Suprapubic skin (tissue), 4 donors: ENCODE measurements around the gene VMAC. TPM values are rescaled to one million over a fixed set of nuclear protein-coding genes. Genes with fewer than 3 reads are reported as not detected.

Experiments
- DNase-seq, 2 donors: peaks; one replicate each; pipeline ENCODE4 v3.0.0-alpha.2; 2019; ENCODE audit warnings: low spot score in 2 of 2
- H3K27ac ChIP-seq: fragments of 200-600 bp; sonication (generic); one replicate; pipeline ENCODE4 v1.5.1; 2019
- H3K27me3 ChIP-seq: fragments of 200-600 bp; sonication (generic); one replicate; pipeline ENCODE4 v1.5.1; 2019
- H3K36me3 ChIP-seq: fragments of 200-600 bp; sonication (generic); one replicate; pipeline ENCODE4 v1.5.1; 2019
- H3K4me1 ChIP-seq: fragments of 200-600 bp; sonication (generic); one replicate; pipeline ENCODE4 v1.5.1; 2019
- H3K4me3 ChIP-seq: fragments of 200-600 bp; sonication (generic); one replicate; pipeline ENCODE4 v1.5.1; 2019; ENCODE audit warnings: mild to moderate bottlenecking
- H3K9me3 ChIP-seq: fragments of 200-600 bp; sonication (generic); one replicate; pipeline ENCODE4 v1.5.1; 2019
- EP300 ChIP-seq: sonication (generic); formaldehyde crosslinking; IDR thresholded peaks from one replicate; pipeline ENCODE4 v1.6.1; 2017; ENCODE audit warnings: antibody characterized with exemption
- POLR2A ChIP-seq, 2 donors: fragments of 450-650 bp; IDR thresholded peaks; one replicate each; pipeline ENCODE4 v1.6.1; 2017; ENCODE audit warnings: antibody characterized with exemption in 2 of 2, mild to moderate bottlenecking in 2 of 2, moderate library complexity in 2 of 2
- POLR2AphosphoS5 ChIP-seq, 3 donors: sonication (generic); formaldehyde crosslinking; IDR thresholded peaks; one replicate each; pipeline ENCODE4 v1.6.1; 2017; ENCODE audit warnings: antibody characterized with exemption in 3 of 3
- WGBS: methylation state at CpG from one replicate; pipeline ENCODE4 v1.1.5; 2018; 5-methylcytosine and 5-hydroxymethylcytosine counted together
- total RNA-seq, 4 donors: library from RNA; depleted of rRNA; stranded (reverse); fragments of >200 nt; gene quantifications; one replicate each; pipeline ENCODE4 v1.1.0, GENCODE V29; 2016
- TF ChIP-seq, protein P1 (sequence below), 2 donors: fragments of 200-600 bp in 1 of 2; fragments of 450-650 bp in 1 of 2; sonication (generic) in 1 of 2; IDR thresholded peaks; one replicate each; pipeline ENCODE4 v1.5.1; 2016 to 2019; ENCODE audit warnings: antibody characterized with exemption in 2 of 2, mild to moderate bottlenecking in 1 of 2, moderate library complexity in 1 of 2

Gene VMAC
- total RNA-seq, 4 donors from 2014 or later: 7.4 to 15.4 (median 12.0) TPM

DNA sequence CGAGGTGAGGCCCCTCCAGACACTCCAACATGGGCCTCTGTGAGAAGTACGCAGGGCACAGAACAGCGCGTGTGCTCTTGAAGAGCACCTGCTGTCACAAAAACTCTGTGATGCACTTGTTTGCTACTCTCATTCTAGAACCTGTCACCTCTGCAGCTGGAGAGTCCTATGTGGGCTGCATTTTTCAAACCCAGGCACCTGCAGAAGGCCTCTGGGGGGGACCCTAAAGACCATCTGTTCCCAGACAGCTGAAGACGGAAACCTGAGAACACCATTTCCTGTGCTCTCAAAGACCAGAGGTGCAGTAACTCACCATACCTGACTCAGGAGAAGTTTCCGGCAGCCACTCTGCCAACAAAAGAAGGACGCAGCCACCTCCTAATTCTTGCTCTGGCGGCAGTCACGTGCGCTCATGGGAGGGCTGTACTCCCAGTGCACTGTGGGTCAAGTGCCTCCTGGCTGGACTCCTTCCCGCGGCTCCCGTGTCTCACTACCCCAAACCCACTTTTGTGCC lies 45.2 kb downstream of the VMAC start:
- no peak for TF ChIP-seq EP300
- no peak for TF ChIP-seq POLR2AphosphoS5 (IDR thresholded peaks at IDR 0.05)
- TF ChIP-seq, protein P1, sequence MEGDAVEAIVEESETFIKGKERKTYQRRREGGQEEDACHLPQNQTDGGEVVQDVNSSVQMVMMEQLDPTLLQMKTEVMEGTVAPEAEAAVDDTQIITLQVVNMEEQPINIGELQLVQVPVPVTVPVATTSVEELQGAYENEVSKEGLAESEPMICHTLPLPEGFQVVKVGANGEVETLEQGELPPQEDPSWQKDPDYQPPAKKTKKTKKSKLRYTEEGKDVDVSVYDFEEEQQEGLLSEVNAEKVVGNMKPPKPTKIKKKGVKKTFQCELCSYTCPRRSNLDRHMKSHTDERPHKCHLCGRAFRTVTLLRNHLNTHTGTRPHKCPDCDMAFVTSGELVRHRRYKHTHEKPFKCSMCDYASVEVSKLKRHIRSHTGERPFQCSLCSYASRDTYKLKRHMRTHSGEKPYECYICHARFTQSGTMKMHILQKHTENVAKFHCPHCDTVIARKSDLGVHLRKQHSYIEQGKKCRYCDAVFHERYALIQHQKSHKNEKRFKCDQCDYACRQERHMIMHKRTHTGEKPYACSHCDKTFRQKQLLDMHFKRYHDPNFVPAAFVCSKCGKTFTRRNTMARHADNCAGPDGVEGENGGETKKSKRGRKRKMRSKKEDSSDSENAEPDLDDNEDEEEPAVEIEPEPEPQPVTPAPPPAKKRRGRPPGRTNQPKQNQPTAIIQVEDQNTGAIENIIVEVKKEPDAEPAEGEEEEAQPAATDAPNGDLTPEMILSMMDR (IDR thresholded peaks at IDR 0.05): no peak
- TF ChIP-seq POLR2A (IDR thresholded peaks at IDR 0.05): no peak
- 94% methylated on average over 11 of the region's 13 CpGs for WGBS
- H3K36me3 ChIP-seq: peaks cover 10% of the 10 kb centered on the region
- H3K4me3 ChIP-seq: no peak overlapping the region
- H3K9me3 ChIP-seq: no peaks in the 10 kb centered on the region
- no peaks in the 10 kb centered on the region for H3K27me3 ChIP-seq
- H3K27ac ChIP-seq: no peak overlapping the region
- no peak for DNase-seq
- H3K4me1 ChIP-seq: peaks cover 63% of the 10 kb centered on the region

DNA sequence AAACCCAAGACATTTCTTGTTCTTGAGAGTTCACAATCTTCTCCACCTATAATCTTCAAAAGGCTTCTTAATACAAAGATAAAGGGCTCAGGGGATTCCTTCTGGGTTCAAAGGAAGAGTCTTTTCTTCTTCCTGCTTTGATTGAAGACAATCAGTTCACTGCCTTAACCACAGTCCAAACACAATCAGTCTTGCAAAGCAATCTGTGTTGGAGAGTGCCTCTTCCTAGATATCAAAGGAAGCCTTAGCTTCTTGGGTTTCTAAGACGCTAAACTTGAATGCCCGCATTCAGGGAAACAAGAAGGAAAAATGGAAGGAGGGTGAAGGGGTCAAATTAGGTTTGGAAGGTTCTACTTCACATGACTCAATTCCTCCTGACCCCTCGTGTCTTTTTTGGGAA lies 46.1 kb downstream of the VMAC start:
- Histone ChIP-seq H3K4me1 (peaks cover 68% of the 10 kb centered on the region), H3K27ac (no peak overlapping the region), H3K27me3 (no peaks in the 10 kb centered on the region), H3K4me3 (no peak overlapping the region), H3K9me3 (no peaks in the 10 kb centered on the region), H3K36me3 (peaks cover 10% of the 10 kb centered on the region)
- no peak for DNase-seq
- 62% methylated on average over 3 of the region's 3 CpGs for WGBS
- TF ChIP-seq POLR2AphosphoS5 (IDR thresholded peaks at IDR 0.05) (no peak), EP300 (no peak), POLR2A (IDR thresholded peaks at IDR 0.05) (no peak)
- TF ChIP-seq, protein P1 (IDR thresholded peaks at IDR 0.05): no peak

DNA sequence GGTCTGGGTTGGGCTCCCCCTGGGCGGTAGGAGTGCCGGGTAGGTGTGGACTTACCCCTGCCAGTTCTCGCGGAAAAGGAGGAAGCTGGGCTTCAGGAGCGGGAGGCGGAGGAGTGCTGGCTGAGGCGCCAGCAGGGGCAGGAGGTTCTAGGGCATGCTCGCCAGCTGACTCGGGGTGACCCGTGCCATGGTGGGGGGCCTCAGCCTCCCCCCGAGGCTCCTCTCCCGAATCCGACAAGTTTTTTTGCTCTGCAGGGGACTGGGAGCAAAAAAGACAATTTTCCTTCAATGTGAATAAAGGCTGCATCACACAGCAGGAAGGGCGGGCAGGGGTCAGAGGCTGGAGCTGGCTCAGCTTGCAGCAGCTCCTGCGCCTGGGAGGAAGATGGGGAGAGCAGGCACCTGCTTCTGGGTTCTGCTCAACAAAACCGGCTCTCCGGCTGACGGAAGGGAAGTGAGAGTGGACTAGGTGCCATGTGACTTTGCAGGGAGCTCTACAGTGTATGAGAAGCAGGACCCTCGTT lies 46.7 kb downstream of the VMAC start:
- Histone ChIP-seq H3K9me3 (no peaks in the 10 kb centered on the region), H3K4me3 (no peak overlapping the region), H3K27me3 (no peaks in the 10 kb centered on the region), H3K36me3 (peaks cover 5% of the 10 kb centered on the region), H3K27ac (peak overlapping the region; percentile 18), H3K4me1 (peaks cover 68% of the 10 kb centered on the region)
- no peak for DNase-seq
- WGBS: 43% methylated on average over 15 of the region's 19 CpGs
- TF ChIP-seq POLR2A (IDR thresholded peaks at IDR 0.05) (no peak), POLR2AphosphoS5 (IDR thresholded peaks at IDR 0.05) (no peak), EP300 (no peak)
- TF ChIP-seq, protein P1 (IDR thresholded peaks at IDR 0.05): no peak

DNA sequence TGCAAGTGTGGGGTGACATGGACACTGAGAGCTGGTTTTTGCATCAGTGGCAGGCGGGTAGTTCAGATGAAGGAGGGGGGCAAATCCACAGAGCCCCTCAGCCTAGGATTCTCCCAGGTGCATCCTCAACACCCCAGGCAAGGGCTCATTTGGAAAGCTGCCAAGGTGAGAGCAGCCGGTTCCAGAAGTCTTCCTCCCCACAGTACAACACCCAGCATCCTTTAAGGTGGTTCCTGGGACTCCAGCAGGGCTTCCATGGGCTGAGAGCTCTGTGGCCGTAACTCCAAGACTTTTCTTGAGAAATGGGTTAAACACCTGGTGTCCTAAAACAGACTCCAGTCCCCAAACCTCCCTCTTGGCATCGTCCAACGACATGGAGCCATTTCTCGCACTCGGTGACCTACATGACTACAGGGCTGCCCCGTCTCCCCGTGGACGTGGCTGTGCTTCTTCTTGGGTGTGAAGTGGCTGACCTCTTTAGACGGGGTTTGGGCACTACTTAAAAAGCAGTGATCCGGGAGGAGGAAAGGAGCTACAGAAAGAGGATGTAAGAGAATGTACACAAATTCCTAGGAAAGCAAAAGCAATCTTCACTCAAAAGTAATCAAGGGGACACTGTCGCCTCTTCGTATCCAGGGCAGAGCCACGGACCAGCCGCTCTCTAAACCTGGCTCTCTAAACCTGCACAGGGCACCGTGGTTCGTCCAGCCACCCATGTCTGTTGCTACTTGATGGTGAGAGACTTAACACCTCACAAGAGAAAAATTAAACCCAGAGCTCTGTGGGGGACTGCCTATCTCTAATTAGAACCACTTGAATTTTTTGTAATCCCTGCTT lies 47.7 kb downstream of the VMAC start:
- H3K36me3 ChIP-seq: peaks cover 5% of the 10 kb centered on the region
- H3K9me3 ChIP-seq: no peaks in the 10 kb centered on the region
- H3K27me3 ChIP-seq: no peaks in the 10 kb centered on the region
- DNase-seq: no peak
- H3K4me1 ChIP-seq: peaks cover 65% of the 10 kb centered on the region
- WGBS: 70% methylated on average over 18 of the region's 18 CpGs
- no peak for TF ChIP-seq POLR2A (IDR thresholded peaks at IDR 0.05)
- TF ChIP-seq, protein P1 (IDR thresholded peaks at IDR 0.05): no peak
- TF ChIP-seq EP300: no peak
- TF ChIP-seq POLR2AphosphoS5 (IDR thresholded peaks at IDR 0.05): no peak
- H3K27ac ChIP-seq: peak overlapping the region; percentile 16
- H3K4me3 ChIP-seq: no peak overlapping the region

DNA sequence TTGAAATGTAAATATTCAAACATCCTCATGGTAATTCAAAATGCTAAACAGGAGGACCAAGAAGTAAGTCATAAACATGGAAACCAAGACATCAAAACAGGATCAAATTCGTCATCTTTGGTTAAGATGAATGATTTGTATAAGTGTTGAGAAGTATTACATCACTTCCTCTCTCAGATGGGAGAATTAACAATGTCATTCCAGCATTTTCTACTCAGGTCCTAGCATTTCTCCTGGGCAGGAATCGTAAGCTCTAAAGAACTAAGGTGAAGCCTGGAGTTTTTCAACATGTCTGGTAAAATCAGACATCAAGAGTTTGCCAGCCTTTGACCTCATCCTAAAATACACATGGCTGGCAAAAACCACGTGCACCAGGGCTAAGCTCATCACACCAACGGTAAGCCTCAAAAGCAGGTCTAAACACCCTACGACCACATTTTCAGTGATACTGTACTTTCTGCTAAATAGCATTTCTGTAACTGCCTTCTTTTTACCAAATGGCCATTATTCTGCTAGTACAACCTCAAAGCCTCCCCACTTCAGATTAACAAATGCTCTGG lies 48.4 kb downstream of the VMAC start:
- WGBS: 76% methylated on average over 5 of the region's 5 CpGs
- Histone ChIP-seq H3K9me3 (no peaks in the 10 kb centered on the region), H3K4me1 (peaks cover 59% of the 10 kb centered on the region), H3K36me3 (peaks cover 11% of the 10 kb centered on the region), H3K27ac (no peak overlapping the region), H3K4me3 (no peak overlapping the region), H3K27me3 (no peaks in the 10 kb centered on the region)
- TF ChIP-seq EP300: no peak
- TF ChIP-seq POLR2A (IDR thresholded peaks at IDR 0.05): no peak
- TF ChIP-seq, protein P1 (IDR thresholded peaks at IDR 0.05): no peak
- no peak for TF ChIP-seq POLR2AphosphoS5 (IDR thresholded peaks at IDR 0.05)
- no peak for DNase-seq
